HEK293T (cell line): ENCODE data around the gene MITF.

Source experiments
- ARNT ChIP-seq: fragments of 450-650 bp; IDR thresholded peaks from 2 replicates; pipeline ENCODE4 v1.6.1; 2017; ENCODE audit warnings: mild to moderate bottlenecking
- BHLHE40 ChIP-seq: fragments of 450-650 bp; IDR thresholded peaks from 2 replicates; pipeline ENCODE4 v1.6.1; 2016; ENCODE audit warnings: mild to moderate bottlenecking, moderate library complexity, borderline replicate concordance
- CTBP1 ChIP-seq: fragments of 450-650 bp; IDR thresholded peaks from 2 replicates; pipeline ENCODE4 v1.6.1; 2016; ENCODE audit warnings: borderline replicate concordance
- ELF4 ChIP-seq: fragments of 450-650 bp; IDR thresholded peaks from 2 replicates; pipeline ENCODE4 v1.6.1; 2017; ENCODE audit warnings: antibody characterized with exemption
- FOXA1 ChIP-seq: fragments of 450-650 bp; IDR thresholded peaks from 2 replicates; pipeline ENCODE4 v1.6.1; 2016; ENCODE audit warnings: mild to moderate bottlenecking
- FOXK2 ChIP-seq: fragments of 450-650 bp; IDR thresholded peaks from 2 replicates; pipeline ENCODE4 v1.6.1; 2016; ENCODE audit warnings: mild to moderate bottlenecking
- FOXM1 ChIP-seq: fragments of 450-650 bp; IDR thresholded peaks from 2 replicates; pipeline ENCODE4 v1.6.1; 2017; ENCODE audit warnings: mild to moderate bottlenecking, borderline replicate concordance
- L3MBTL2 ChIP-seq: fragments of 450-650 bp; conservative IDR thresholded peaks from 2 replicates; pipeline ENCODE4 v1.6.1; 2016; ENCODE audit warnings: mild to moderate bottlenecking
- LEF1 ChIP-seq: fragments of 450-650 bp; IDR thresholded peaks from 2 replicates; pipeline ENCODE4 v1.6.1; 2017; ENCODE audit warnings: mild to moderate bottlenecking, borderline replicate concordance
- SP1 ChIP-seq: fragments of 450-650 bp; IDR thresholded peaks from 2 replicates; pipeline ENCODE4 v1.6.1; 2017
- SUZ12 ChIP-seq: fragments of 450-650 bp; IDR thresholded peaks from 2 replicates; pipeline ENCODE4 v1.6.1; 2016; ENCODE audit warnings: mild to moderate bottlenecking
- TARDBP ChIP-seq: fragments of 450-650 bp; IDR thresholded peaks from 2 replicates; pipeline ENCODE4 v1.6.1; 2016
- TF ChIP-seq, protein P1 (sequence below): fragments of 450-650 bp; IDR thresholded peaks from 2 replicates; pipeline ENCODE4 v1.6.1; 2016

DNA sequence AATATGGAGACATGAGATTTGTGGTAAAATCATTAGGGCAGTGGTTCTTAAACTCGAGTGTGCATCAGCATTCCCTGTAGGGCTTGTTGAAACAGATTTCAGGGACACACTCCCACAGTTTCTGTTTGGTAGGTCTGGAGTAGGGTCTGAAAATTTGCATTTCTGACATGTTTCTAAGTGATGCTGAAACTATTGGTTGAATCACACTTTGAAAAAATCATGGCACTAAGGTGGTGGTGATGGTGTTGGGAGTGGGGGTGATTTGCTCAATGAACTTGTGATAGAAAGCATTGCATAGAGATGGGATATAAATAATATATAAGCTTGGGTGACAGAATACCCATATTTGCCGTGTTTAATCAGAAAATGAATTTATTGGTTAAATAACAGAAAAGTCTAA is 11.3 kb downstream of the MITF start:
- no peak for TF ChIP-seq ELF4
- no peak for TF ChIP-seq CTBP1
- TF ChIP-seq FOXM1 = no peak
- no peak for TF ChIP-seq SP1
- no peak for TF ChIP-seq FOXK2
- no peak for TF ChIP-seq TARDBP
- TF ChIP-seq, protein P1, sequence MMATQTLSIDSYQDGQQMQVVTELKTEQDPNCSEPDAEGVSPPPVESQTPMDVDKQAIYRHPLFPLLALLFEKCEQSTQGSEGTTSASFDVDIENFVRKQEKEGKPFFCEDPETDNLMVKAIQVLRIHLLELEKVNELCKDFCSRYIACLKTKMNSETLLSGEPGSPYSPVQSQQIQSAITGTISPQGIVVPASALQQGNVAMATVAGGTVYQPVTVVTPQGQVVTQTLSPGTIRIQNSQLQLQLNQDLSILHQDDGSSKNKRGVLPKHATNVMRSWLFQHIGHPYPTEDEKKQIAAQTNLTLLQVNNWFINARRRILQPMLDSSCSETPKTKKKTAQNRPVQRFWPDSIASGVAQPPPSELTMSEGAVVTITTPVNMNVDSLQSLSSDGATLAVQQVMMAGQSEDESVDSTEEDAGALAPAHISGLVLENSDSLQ = no peak
- TF ChIP-seq BHLHE40 = no peak
- TF ChIP-seq SUZ12 = no peak
- no peak for TF ChIP-seq LEF1
- no peak for TF ChIP-seq L3MBTL2
- TF ChIP-seq ARNT = no peak
- TF ChIP-seq FOXA1 = no peak
